ENCODE results near the gene FOXC2. TPM values are rescaled to one million over a fixed set of nuclear protein-coding genes. Genes with fewer than 3 reads are reported as not detected.

Gene FOXC2
- total RNA-seq, 1 donor from 2014 or later: 1.5 TPM

GRCh38 chr16:86604436-86605193 is 38.0 kb downstream of the FOXC2 start:
- DNase-seq: no peak
- Histone ChIP-seq H3K4me1 (peaks cover under 1% of the 10 kb centered on the region), H3K27ac (replicated peaks) (no peak overlapping the region), H3K9me3 (replicated peaks) (no peaks in the 10 kb centered on the region), H3K4me3 (no peak overlapping the region), H3K36me3 (no peaks in the 10 kb centered on the region), H3K27me3 (ENCODE audit: low read depth) (peaks cover 58% of the 10 kb centered on the region)
- no peak for TF ChIP-seq CTCF (IDR thresholded peaks at IDR 0.05; ENCODE audit: borderline replicate concordance)
- intact Hi-C loops (cut with micrococcal nuclease): no loop called here

GRCh38 chr16:86605950-86606349 is 39.3 kb downstream of the FOXC2 start:
- H3K27me3 ChIP-seq (ENCODE audit: low read depth): peaks cover 61% of the 10 kb centered on the region
- intact Hi-C loops (cut with micrococcal nuclease): no loop called here
- H3K9me3 ChIP-seq (replicated peaks): no peaks in the 10 kb centered on the region
- no peak overlapping the region for H3K27ac ChIP-seq (replicated peaks)
- peaks cover 14% of the 10 kb centered on the region for H3K4me1 ChIP-seq
- H3K36me3 ChIP-seq: no peaks in the 10 kb centered on the region
- TF ChIP-seq CTCF (IDR thresholded peaks at IDR 0.05; ENCODE audit: borderline replicate concordance): no peak
- DNase-seq: no peak
- no peak overlapping the region for H3K4me3 ChIP-seq

- Histone ChIP-seq H3K36me3 (no peaks in the 10 kb centered on the region), H3K4me3 (no peak overlapping the region), H3K4me1 (peaks cover 18% of the 10 kb centered on the region), H3K27ac (replicated peaks) (peak overlapping the region; percentile 23), H3K27me3 (ENCODE audit: low read depth) (peaks cover 76% of the 10 kb centered on the region), H3K9me3 (replicated peaks) (no peaks in the 10 kb centered on the region)
- intact Hi-C loops (cut with micrococcal nuclease): no loop called here
- no peak for DNase-seq
- TF ChIP-seq CTCF (IDR thresholded peaks at IDR 0.05; ENCODE audit: borderline replicate concordance): no peak
Observed at GRCh38 chr16:86608301-86608747, 41.7 kb downstream of the FOXC2 start.

- Histone ChIP-seq H3K27me3 (ENCODE audit: low read depth) (peaks cover 72% of the 10 kb centered on the region), H3K4me1 (peaks cover 18% of the 10 kb centered on the region), H3K36me3 (no peaks in the 10 kb centered on the region), H3K4me3 (no peak overlapping the region), H3K27ac (replicated peaks) (peak overlapping the region; percentile 23), H3K9me3 (replicated peaks) (no peaks in the 10 kb centered on the region)
- intact Hi-C loops (cut with micrococcal nuclease): no loop called here
- no peak for TF ChIP-seq CTCF (IDR thresholded peaks at IDR 0.05; ENCODE audit: borderline replicate concordance)
- no peak for DNase-seq
Observed at GRCh38 chr16:86609115-86609514, 42.5 kb downstream of the FOXC2 start.

GRCh38 chr16:86609661-86610060 is 43.0 kb downstream of the FOXC2 start:
- Histone ChIP-seq H3K4me1 (peaks cover 18% of the 10 kb centered on the region), H3K4me3 (no peak overlapping the region), H3K9me3 (replicated peaks) (no peaks in the 10 kb centered on the region), H3K27me3 (ENCODE audit: low read depth) (peaks cover 67% of the 10 kb centered on the region), H3K36me3 (no peaks in the 10 kb centered on the region), H3K27ac (replicated peaks) (no peak overlapping the region)
- intact Hi-C loops (cut with micrococcal nuclease): no loop called here
- TF ChIP-seq CTCF (IDR thresholded peaks at IDR 0.05; ENCODE audit: borderline replicate concordance): no peak
- no peak for DNase-seq
